B cell (primary cell): Measurements from ENCODE around the gene AFF3. TPM values are rescaled to one million over a fixed set of nuclear protein-coding genes. Genes with fewer than 3 reads are reported as not detected.

Experiments
- ATAC-seq: fragments of 200-7000 bp; cut with Tn5 transposase; one replicate; pipeline ENCODE4 v1.10.0; 2021; ENCODE audit warnings: low read depth, mild to moderate bottlenecking, moderate number of reproducible peaks, moderate library complexity
- CTCF ChIA-PET: fragments of 350-600 bp; sonication (Branson Sonifier 250); formaldehyde crosslinking; loops from one replicate; lab custom pipeline; 2021; ENCODE audit warnings: antibody characterized with exemption, inconsistent platforms; lab: Charles Lee
- POLR2A ChIA-PET: fragments of 350-600 bp; sonication (Branson Sonifier 250); formaldehyde crosslinking; loops from one replicate; lab custom pipeline; 2021; ENCODE audit warnings: antibody characterized with exemption; lab: Charles Lee
- DNase-seq: peaks from one replicate; pipeline ENCODE4 v3.0.0; 2013
- H2AFZ ChIP-seq: 2 replicates; pipeline ENCODE4 v1.6.1; 2012; ENCODE audit warnings: mild to moderate bottlenecking, low read depth, low read length; ENCODE audit not compliant: insufficient read depth, poor library complexity, severe bottlenecking
- H3K27ac ChIP-seq, 2 donors: 1 replicate in 1 of 2; 2 replicates in 1 of 2; pipeline ENCODE4 v1.5.1; 2012 to 2013; ENCODE audit warnings: low read length in 2 of 2, mild to moderate bottlenecking in 2 of 2, moderate library complexity in 1 of 2
- H3K27me3 ChIP-seq, 4 experiments: fragments of 200-600 bp in 1 of 4; sonication (generic) in 1 of 4; replicated peaks in 1 of 4; 1 replicate in 2 of 4; 2 replicates in 2 of 4; pipeline versions ENCODE4 v1.6.1 to v1.7.0; 2013 to 2016; ENCODE audit warnings: low read length in 3 of 4, mild to moderate bottlenecking in 2 of 4, mixed read lengths in 1 of 4, moderate library complexity in 1 of 4; ENCODE audit not compliant: insufficient read depth in 4 of 4, control insufficient read depth in 3 of 4; ENCODE audit errors: control extremely low read depth in 1 of 4
- H3K36me3 ChIP-seq, 2 experiments: replicated peaks in 1 of 2; 1 replicate in 1 of 2; 2 replicates in 1 of 2; pipeline versions ENCODE4 v1.6.1 to v1.7.1; 2013; ENCODE audit warnings: low read length in 1 of 2; ENCODE audit not compliant: insufficient read depth in 2 of 2, control insufficient read depth in 1 of 2; ENCODE audit errors: control extremely low read depth in 1 of 2, extremely low read depth in 1 of 2
- H3K4me1 ChIP-seq, 2 donors: fragments of 200-600 bp in 1 of 2; sonication (generic) in 1 of 2; 1 replicate in 1 of 2; 2 replicates in 1 of 2; pipeline versions ENCODE4 v1.5.1 to v1.6.1; 2013 to 2017; ENCODE audit warnings: low read length in 2 of 2; ENCODE audit not compliant: control insufficient read depth in 2 of 2, insufficient read depth in 2 of 2
- H3K4me2 ChIP-seq: replicated peaks from 2 replicates; pipeline ENCODE3; 2012; ENCODE audit warnings: mild to moderate bottlenecking, low read depth, low read length; ENCODE audit not compliant: poor library complexity, severe bottlenecking
- H3K4me3 ChIP-seq, 5 experiments: fragments of 200-600 bp in 1 of 5; sonication (generic) in 1 of 5; 1 replicate in 3 of 5; 2 replicates in 2 of 5; pipeline versions ENCODE4 v1.5.1 to v1.7.0; 2011 to 2016; ENCODE audit warnings: low read length in 4 of 5, mild to moderate bottlenecking in 4 of 5, low read depth in 2 of 5, control low read depth in 1 of 5, moderate library complexity in 1 of 5; ENCODE audit not compliant: insufficient read depth in 1 of 5; ENCODE audit errors: control extremely low read depth in 1 of 5, extremely low read depth in 1 of 5
- H3K79me2 ChIP-seq: fragments of 200-600 bp; sonication (generic); one replicate; pipeline ENCODE4 v1.6.0; 2016; ENCODE audit warnings: low read length; ENCODE audit not compliant: control insufficient read depth, insufficient read depth
- H3K9ac ChIP-seq: fragments of 200-600 bp; sonication (generic); 2 replicates; pipeline ENCODE4 v1.6.1; 2017; ENCODE audit warnings: mild to moderate bottlenecking, low read length, moderate library complexity
- H3K9me3 ChIP-seq, 3 donors: one replicate each; pipeline versions ENCODE4 v1.6.1 to v1.7.1; 2013; ENCODE audit warnings: low read length in 2 of 3; ENCODE audit not compliant: control insufficient read depth in 2 of 3, insufficient read depth in 1 of 3; ENCODE audit errors: control extremely low read depth in 1 of 3
- H4K20me1 ChIP-seq: 2 replicates; pipeline ENCODE4 v1.6.0; 2012; ENCODE audit warnings: mild to moderate bottlenecking, low read length; ENCODE audit not compliant: insufficient read depth, control insufficient read depth, poor library complexity, severe bottlenecking
- H3K27ac Mint-ChIP-seq: one replicate; pipeline ENCODE4 v1.8.0; 2021; ENCODE audit warnings: mixed read lengths
- H3K27me3 Mint-ChIP-seq: one replicate; pipeline ENCODE4 v1.8.0; 2021; ENCODE audit warnings: mixed read lengths
- H3K4me1 Mint-ChIP-seq: one replicate; pipeline ENCODE4 v1.8.0; 2021; ENCODE audit warnings: mixed read lengths
- H3K4me3 Mint-ChIP-seq: one replicate; pipeline ENCODE4 v1.8.0; 2021; ENCODE audit warnings: mixed read lengths
- H3K9me3 Mint-ChIP-seq: one replicate; pipeline ENCODE4 v1.8.0; 2022; ENCODE audit warnings: mixed read lengths; ENCODE audit not compliant: insufficient read depth
- CTCF ChIP-seq: fragments of 200-600 bp; IDR thresholded peaks from one replicate; pipeline ENCODE4 v1.8.0; 2022; ENCODE audit warnings: antibody characterized with exemption, mild to moderate bottlenecking
- EZH2 ChIP-seq: IDR thresholded peaks from 2 replicates; pipeline ENCODE4 v1.6.1; 2012; ENCODE audit warnings: borderline replicate concordance, low read depth, mild to moderate bottlenecking, moderate library complexity, low read length; ENCODE audit not compliant: insufficient read depth, poor library complexity, severe bottlenecking
- WGBS: methylation state at CpG from one replicate; pipeline ENCODE4 v1.1.5; 2013; ENCODE audit warnings: missing lambda C conversion rate; ENCODE audit not compliant: insufficient coverage; 5-methylcytosine and 5-hydroxymethylcytosine counted together
- intact Hi-C: fragments of 100-400 bp; cut with micrococcal nuclease; formaldehyde crosslinking; loops from one replicate; pipeline ENCODE4 v1.10.0; 2022
- polyA plus RNA-seq: library from polyadenylated mRNA; depleted of rRNA; stranded (reverse); fragments of >200 nt; gene quantifications from 2 replicates; pipeline ENCODE4 v1.2.3, GENCODE V29; 2012
- total RNA-seq, 2 donors: library from RNA; stranded (reverse); fragments of 120-200 nt in 1 of 2; gene quantifications; 1 replicate in 1 of 2; 2 replicates in 1 of 2; pipeline versions ENCODE4 v1.2.3 to v1.2.4, GENCODE V29; 2013 to 2022

The AFF3 gene
- total and polyA plus RNA-seq, 2 donors (not counting 1 experiment from before 2014, with no cell fraction given), result 117 to 830 TPM

- Histone ChIP-seq H3K9ac (no peak overlapping the region), H2AFZ (no peak overlapping the region), H3K4me2 (no peak overlapping the region), H3K36me3 (peaks cover 34 to 93% of the 10 kb centered on the region in 2 experiments), H3K79me2 (peaks cover 62% of the 10 kb centered on the region), H3K27me3 (no peaks in the 10 kb centered on the region), H3K27ac (no peak overlapping the region), H3K4me3 (no peak overlapping the region), H3K4me1 (no peaks in the 10 kb centered on the region), H3K9me3 (no peaks in the 10 kb centered on the region), H4K20me1 (peaks cover 76% of the 10 kb centered on the region)
- POLR2A ChIA-PET, result no interaction called here
- intact Hi-C loops, result no loop called here
- no peaks in the 10 kb centered on the region for H3K9me3 Mint-ChIP-seq
- DNase-seq, result no peak
- 90% methylated on average over 13 of the region's 22 CpGs for WGBS
- peaks cover 4% of the 10 kb centered on the region for H3K4me1 Mint-ChIP-seq
- no peak overlapping the region for H3K27ac Mint-ChIP-seq
- H3K27me3 Mint-ChIP-seq, result no peaks in the 10 kb centered on the region
- ATAC-seq, result no peak
- no peak for TF ChIP-seq EZH2
- TF ChIP-seq CTCF, result no peak
- CTCF ChIA-PET, result no interaction called here
- no peak overlapping the region for H3K4me3 Mint-ChIP-seq
Observed at GRCh38 chr2:100000915-100001707, 141.3 kb downstream of the AFF3 start.

GRCh38 chr2:99998651-99999320 lies 143.6 kb downstream of the AFF3 start:
- Histone ChIP-seq H3K4me3 (no peak overlapping the region), H3K27me3 (no peaks in the 10 kb centered on the region), H4K20me1 (peaks cover 71% of the 10 kb centered on the region), H3K4me2 (no peak overlapping the region), H3K4me1 (no peaks in the 10 kb centered on the region), H3K79me2 (peaks cover 53% of the 10 kb centered on the region), H3K36me3 (peaks cover 28 to 84% of the 10 kb centered on the region in 2 experiments), H3K27ac (no peak overlapping the region), H3K9ac (no peak overlapping the region), H3K9me3 (no peaks in the 10 kb centered on the region), H2AFZ (no peak overlapping the region)
- no peak for DNase-seq
- ATAC-seq, result no peak
- Mint-ChIP-seq H3K4me3 (no peak overlapping the region), H3K27ac (no peak overlapping the region), H3K4me1 (peaks cover 9% of the 10 kb centered on the region), H3K9me3 (no peaks in the 10 kb centered on the region), H3K27me3 (no peaks in the 10 kb centered on the region)
- POLR2A ChIA-PET, result no interaction called here
- CTCF ChIA-PET, result interaction anchor here (1.0 kb wide), 1 partner anchor 59 kb away, joined by 3 read pairs; no protein-coding TSS in a partner anchor
- intact Hi-C loops, result no loop called here
- 93% methylated on average over 8 of the region's 12 CpGs for WGBS
- TF ChIP-seq EZH2, result no peak
- TF ChIP-seq CTCF, result no peak
